Bronchial epithelial cell (primary cell): ENCODE measurements around the gene KIAA1217. TPM values are rescaled to one million over a fixed set of nuclear protein-coding genes. Genes with fewer than 3 reads are reported as not detected.

Experiments used
- DNase-seq: peaks from one replicate; pipeline ENCODE4 v3.0.0-alpha.2; 2010; ENCODE audit warnings: low read depth
- FAIRE-seq: peaks from 2 replicates; lab custom pipeline; 2011; peaks lifted over from hg19 to GRCh38; lab: Jason Lieb, UNC
- H3K27me3 ChIP-seq: 2 replicates; pipeline ENCODE4 v1.5.1; 2011; ENCODE audit warnings: low read length; ENCODE audit not compliant: control insufficient read depth, insufficient read depth
- H3K36me3 ChIP-seq: 2 replicates; pipeline ENCODE4 v1.5.1; 2011; ENCODE audit warnings: low read length; ENCODE audit not compliant: control insufficient read depth, insufficient read depth
- H3K4me3 ChIP-seq: 2 replicates; pipeline ENCODE4 v1.5.1; 2011; ENCODE audit warnings: mild to moderate bottlenecking, low read depth, low read length, control low read depth
- total RNA-seq: library from RNA; depleted of rRNA; stranded (reverse); fragments of >200 nt; gene quantifications from 2 replicates; pipeline ENCODE4 v1.2.1, GENCODE V29; 2014
- TF ChIP-seq, protein P1 (sequence below): IDR thresholded peaks from 2 replicates; pipeline ENCODE4 v1.5.1; 2011; ENCODE audit warnings: mild to moderate bottlenecking, moderate library complexity, low read length, control low read depth, inconsistent platforms; ENCODE audit not compliant: insufficient read depth, severe bottlenecking

KIAA1217 gene
- total RNA-seq, 1 donor from 2014 or later = 3.4 TPM

- DNase-seq (peak; percentile 87), FAIRE-seq (peak; percentile 79)
Measured at GRCh38 chr10:24552346-24553016, 343.5 kb downstream of the KIAA1217 start.

DNA sequence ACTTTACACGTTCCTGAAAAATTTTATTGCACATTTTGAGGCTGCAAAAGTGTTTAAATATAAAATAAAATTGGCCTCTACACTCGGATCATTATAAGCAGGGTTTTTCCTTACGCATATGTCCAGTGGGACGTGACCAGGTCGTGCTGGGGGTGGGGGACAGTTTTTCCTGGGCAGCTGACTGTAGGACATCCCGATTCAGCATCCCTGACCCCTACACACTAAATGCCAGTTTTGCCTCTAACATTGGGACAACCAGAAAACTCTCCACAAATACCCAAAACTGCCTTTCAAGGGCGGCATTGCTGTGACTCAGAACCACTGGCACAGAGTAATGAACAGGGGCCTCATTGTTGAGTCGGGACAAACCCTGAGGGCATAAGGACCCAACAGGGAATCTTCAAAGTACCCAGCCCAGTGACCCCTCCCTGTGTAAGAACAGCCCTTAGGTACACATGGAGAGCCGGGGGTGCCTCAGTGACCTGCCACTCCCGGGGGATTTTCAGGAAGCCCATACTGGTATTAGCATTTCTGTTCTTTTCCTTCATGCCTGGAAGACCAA lies 344.2 kb downstream of the KIAA1217 start:
- FAIRE-seq (no peak), DNase-seq (no peak)
- Histone ChIP-seq H3K36me3 (no peaks in the 10 kb centered on the region), H3K27me3 (no peaks in the 10 kb centered on the region), H3K4me3 (no peak overlapping the region)
- TF ChIP-seq, protein P1, sequence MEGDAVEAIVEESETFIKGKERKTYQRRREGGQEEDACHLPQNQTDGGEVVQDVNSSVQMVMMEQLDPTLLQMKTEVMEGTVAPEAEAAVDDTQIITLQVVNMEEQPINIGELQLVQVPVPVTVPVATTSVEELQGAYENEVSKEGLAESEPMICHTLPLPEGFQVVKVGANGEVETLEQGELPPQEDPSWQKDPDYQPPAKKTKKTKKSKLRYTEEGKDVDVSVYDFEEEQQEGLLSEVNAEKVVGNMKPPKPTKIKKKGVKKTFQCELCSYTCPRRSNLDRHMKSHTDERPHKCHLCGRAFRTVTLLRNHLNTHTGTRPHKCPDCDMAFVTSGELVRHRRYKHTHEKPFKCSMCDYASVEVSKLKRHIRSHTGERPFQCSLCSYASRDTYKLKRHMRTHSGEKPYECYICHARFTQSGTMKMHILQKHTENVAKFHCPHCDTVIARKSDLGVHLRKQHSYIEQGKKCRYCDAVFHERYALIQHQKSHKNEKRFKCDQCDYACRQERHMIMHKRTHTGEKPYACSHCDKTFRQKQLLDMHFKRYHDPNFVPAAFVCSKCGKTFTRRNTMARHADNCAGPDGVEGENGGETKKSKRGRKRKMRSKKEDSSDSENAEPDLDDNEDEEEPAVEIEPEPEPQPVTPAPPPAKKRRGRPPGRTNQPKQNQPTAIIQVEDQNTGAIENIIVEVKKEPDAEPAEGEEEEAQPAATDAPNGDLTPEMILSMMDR = no peak

More at GRCh38 chr10:24552346-24553016, 343.5 kb downstream of the KIAA1217 start:
- TF ChIP-seq, protein P1 = peak; percentile 75
- Histone ChIP-seq H3K27me3 (no peaks in the 10 kb centered on the region), H3K36me3 (no peaks in the 10 kb centered on the region), H3K4me3 (no peak overlapping the region)

DNA sequence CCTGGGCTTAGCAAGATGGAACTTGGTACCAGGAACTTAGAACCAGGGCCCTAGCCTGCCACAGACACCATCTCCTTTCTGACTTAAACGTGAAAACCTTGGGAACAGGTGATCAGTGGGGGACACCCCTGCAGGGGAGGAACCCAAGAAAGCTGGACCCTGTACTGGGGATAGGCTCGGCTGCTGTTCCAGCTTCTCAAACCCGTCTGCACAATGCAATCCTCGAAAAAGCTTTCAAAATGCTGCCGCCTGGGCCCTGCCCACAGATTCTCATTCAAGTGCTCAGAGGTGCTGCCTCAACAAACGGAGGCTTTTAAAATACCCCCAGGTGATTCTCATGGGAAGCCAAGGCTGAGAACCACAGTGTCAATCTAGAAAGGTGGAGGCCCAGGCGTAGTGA lies 345.1 kb downstream of the KIAA1217 start:
- FAIRE-seq (no peak), DNase-seq (no peak)
- H3K36me3 ChIP-seq = no peaks in the 10 kb centered on the region
- TF ChIP-seq, protein P1 = no peak
- no peaks in the 10 kb centered on the region for H3K27me3 ChIP-seq
- no peak overlapping the region for H3K4me3 ChIP-seq

- DNase-seq (no peak), FAIRE-seq (no peak)
- Histone ChIP-seq H3K4me3 (no peak overlapping the region), H3K36me3 (no peaks in the 10 kb centered on the region), H3K27me3 (no peaks in the 10 kb centered on the region)
- TF ChIP-seq, protein P1 = no peak
Measured at GRCh38 chr10:24556126-24556749, 347.3 kb downstream of the KIAA1217 start.

DNA sequence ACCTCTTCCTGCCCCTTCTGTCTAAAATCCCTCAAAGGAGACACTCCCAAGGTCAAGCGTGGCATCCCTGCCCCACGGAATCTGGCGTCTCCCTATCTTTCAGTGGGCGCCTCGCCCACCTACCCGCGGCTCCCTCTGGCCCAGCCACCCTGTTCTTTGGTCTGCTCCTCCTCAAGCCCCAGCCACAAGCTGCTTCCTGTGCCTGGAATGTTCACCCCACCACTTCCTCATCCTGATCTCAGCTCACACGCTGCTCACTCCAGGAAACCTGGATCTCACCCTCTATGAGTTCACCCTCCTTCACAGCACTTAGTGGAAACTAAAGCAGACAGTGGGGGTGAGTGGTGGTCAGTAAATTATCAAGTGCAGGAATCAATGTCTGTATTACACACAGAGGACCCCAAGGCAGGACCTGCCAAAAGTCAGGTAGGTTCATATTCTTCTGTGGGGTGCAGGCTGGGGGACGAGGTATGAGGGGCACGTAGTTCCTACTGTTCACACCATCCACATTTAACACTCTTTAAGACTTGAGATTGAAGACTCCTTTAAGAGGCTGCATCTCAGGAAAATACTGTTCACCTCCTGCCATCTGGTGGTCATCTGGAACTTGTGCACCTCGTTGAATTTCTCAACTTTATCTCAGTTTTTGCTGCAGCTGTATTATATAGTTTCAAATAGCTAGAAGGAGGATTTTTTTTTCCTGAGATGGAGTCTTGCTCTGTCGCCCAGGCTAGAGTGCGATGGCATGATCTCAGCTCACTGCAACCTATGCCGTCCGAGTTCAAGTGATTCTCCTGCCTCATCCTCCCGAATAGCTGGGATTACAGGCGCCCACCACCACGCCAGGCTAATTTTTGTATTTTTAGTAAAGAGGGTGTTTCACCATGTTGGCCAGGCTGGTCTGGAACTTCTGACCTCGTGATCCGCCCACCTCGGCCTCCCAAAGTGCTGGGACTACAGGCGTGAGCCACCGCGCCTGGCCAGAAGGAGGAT lies 348.1 kb downstream of the KIAA1217 start:
- Histone ChIP-seq H3K36me3 (no peaks in the 10 kb centered on the region), H3K4me3 (no peak overlapping the region), H3K27me3 (no peaks in the 10 kb centered on the region)
- FAIRE-seq = peak; percentile 60
- peak; percentile 65 for DNase-seq
- TF ChIP-seq, protein P1 = peak; percentile 63
